ENCODE measurements around the gene PTPN11.

The PTPN11 gene

DNA sequence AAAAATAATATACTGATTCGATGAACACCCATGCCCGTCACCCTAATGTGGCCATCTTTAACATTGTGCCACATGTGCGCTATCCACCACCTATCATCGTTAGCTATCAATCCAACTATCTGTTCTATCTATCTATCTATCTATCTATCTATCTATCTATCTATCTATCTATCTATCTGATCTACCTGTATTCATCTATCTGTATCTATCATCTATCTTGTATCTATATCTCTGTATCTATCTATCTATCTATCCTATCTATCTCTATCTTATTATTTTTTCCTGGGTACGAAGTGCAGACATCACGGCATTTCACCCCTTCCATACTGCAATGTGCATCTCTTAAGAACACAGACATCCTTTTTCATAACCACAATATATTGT is 106.7 kb downstream of the PTPN11 start:
- Histone ChIP-seq H3K27me3 (ENCODE audit: insufficient read depth, insufficient read length) (no peaks in the 10 kb centered on the region), H3K4me3 (ENCODE audit: insufficient read length, low read depth) (no peak overlapping the region), H3K4me1 (ENCODE audit: insufficient read depth, insufficient read length) (no peaks in the 10 kb centered on the region), H3K9me3 (ENCODE audit: insufficient read depth, low read length) (peaks cover 5% of the 10 kb centered on the region; the same call in 1 of the 2 replicates), H3K9ac (ENCODE audit: insufficient read length, low read depth) (no peak overlapping the region), H3K36me3 (ENCODE audit: insufficient read depth, insufficient read length, low read length) (no peaks in the 10 kb centered on the region)
- no peak for DNase-seq (ENCODE audit: low read depth, low spot score)
- TF ChIP-seq YY1 (IDR thresholded peaks at IDR 0.05; ENCODE audit: insufficient read depth, insufficient read length): no peak
- no peak for TF ChIP-seq SUZ12 (IDR thresholded peaks at IDR 0.05; ENCODE audit: extremely low read depth, insufficient read depth, insufficient read length)
- TF ChIP-seq ZNF274 (IDR thresholded peaks at IDR 0.05; ENCODE audit: low read depth, low read length): no peak

- DNase-seq (ENCODE audit: low read depth, low spot score): no peak
- Histone ChIP-seq H3K9ac (ENCODE audit: insufficient read length, low read depth) (no peak overlapping the region), H3K4me3 (ENCODE audit: insufficient read length, low read depth) (no peak overlapping the region), H3K27me3 (ENCODE audit: insufficient read depth, insufficient read length) (no peaks in the 10 kb centered on the region), H3K36me3 (ENCODE audit: insufficient read depth, insufficient read length, low read length) (no peaks in the 10 kb centered on the region), H3K9me3 (ENCODE audit: insufficient read depth, low read length) (no peaks in the 10 kb centered on the region), H3K4me1 (ENCODE audit: insufficient read depth, insufficient read length) (no peaks in the 10 kb centered on the region)
- TF ChIP-seq YY1 (IDR thresholded peaks at IDR 0.05; ENCODE audit: insufficient read depth, insufficient read length) (no peak), ZNF274 (IDR thresholded peaks at IDR 0.05; ENCODE audit: low read depth, low read length) (no peak), SUZ12 (IDR thresholded peaks at IDR 0.05; ENCODE audit: extremely low read depth, insufficient read depth, insufficient read length) (no peak)
Observed at GRCh38 chr12:112527082-112527481, 108.3 kb downstream of the PTPN11 start.

GRCh38 chr12:112527501-112527900 is 108.8 kb downstream of the PTPN11 start:
- DNase-seq (ENCODE audit: low read depth, low spot score): no peak
- H3K4me1 ChIP-seq (ENCODE audit: insufficient read depth, insufficient read length): no peaks in the 10 kb centered on the region
- H3K9ac ChIP-seq (ENCODE audit: insufficient read length, low read depth): no peak overlapping the region
- H3K27me3 ChIP-seq (ENCODE audit: insufficient read depth, insufficient read length): no peaks in the 10 kb centered on the region
- no peaks in the 10 kb centered on the region for H3K9me3 ChIP-seq (ENCODE audit: insufficient read depth, low read length)
- no peak overlapping the region for H3K4me3 ChIP-seq (ENCODE audit: insufficient read length, low read depth)
- no peak for TF ChIP-seq ZNF274 (IDR thresholded peaks at IDR 0.05; ENCODE audit: low read depth, low read length)
- no peak for TF ChIP-seq SUZ12 (IDR thresholded peaks at IDR 0.05; ENCODE audit: extremely low read depth, insufficient read depth, insufficient read length)
- no peak for TF ChIP-seq YY1 (IDR thresholded peaks at IDR 0.05; ENCODE audit: insufficient read depth, insufficient read length)
- H3K36me3 ChIP-seq (ENCODE audit: insufficient read depth, insufficient read length, low read length): no peaks in the 10 kb centered on the region

DNA sequence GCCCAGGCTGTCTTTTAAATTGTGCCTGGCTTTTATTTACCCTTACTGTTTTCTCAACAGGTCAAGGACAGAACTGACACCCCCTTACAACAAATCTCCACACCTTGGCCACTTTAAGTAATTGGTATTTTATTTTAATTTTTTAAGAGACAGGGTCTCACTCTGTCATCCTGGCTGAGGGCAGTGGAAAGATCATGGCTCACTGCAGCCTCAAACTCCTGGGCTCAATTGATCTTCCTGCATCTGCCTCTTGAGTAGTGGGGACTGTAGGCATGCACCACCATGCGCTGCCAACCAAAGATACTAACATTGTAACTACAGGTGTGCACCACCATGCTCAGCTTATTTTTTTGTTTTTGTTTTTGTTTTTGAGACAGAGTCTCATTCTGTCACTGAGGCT is 109.8 kb downstream of the PTPN11 start:
- Histone ChIP-seq H3K9ac (ENCODE audit: insufficient read length, low read depth) (no peak overlapping the region), H3K9me3 (ENCODE audit: insufficient read depth, low read length) (no peaks in the 10 kb centered on the region), H3K4me3 (ENCODE audit: insufficient read length, low read depth) (no peak overlapping the region), H3K36me3 (ENCODE audit: insufficient read depth, insufficient read length, low read length) (no peaks in the 10 kb centered on the region), H3K27me3 (ENCODE audit: insufficient read depth, insufficient read length) (no peaks in the 10 kb centered on the region), H3K4me1 (ENCODE audit: insufficient read depth, insufficient read length) (no peaks in the 10 kb centered on the region)
- no peak for TF ChIP-seq ZNF274 (IDR thresholded peaks at IDR 0.05; ENCODE audit: low read depth, low read length)
- no peak for TF ChIP-seq YY1 (IDR thresholded peaks at IDR 0.05; ENCODE audit: insufficient read depth, insufficient read length)
- no peak for TF ChIP-seq SUZ12 (IDR thresholded peaks at IDR 0.05; ENCODE audit: extremely low read depth, insufficient read depth, insufficient read length)
- DNase-seq (ENCODE audit: low read depth, low spot score): no peak

DNA sequence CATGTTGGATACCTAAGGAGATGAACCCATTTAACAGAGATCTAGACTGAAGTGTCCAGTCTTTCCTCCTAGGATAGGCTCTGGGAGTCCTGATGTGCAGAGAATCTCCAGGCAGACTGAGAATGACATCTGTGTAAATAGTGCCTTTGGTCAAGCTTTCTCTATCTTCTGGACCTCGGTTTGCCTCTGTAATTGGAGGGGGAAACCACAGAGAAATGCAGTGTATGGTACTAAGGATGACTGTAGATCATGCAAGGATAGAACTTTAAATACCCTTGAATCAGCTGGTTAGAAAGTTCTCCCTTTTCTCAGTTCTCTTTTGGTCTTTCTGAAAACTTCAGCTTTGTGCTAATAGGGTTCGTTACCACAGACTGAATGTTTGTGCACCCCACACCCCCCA is 112.2 kb downstream of the PTPN11 start:
- H3K9ac ChIP-seq (ENCODE audit: insufficient read length, low read depth): no peak overlapping the region

DNA sequence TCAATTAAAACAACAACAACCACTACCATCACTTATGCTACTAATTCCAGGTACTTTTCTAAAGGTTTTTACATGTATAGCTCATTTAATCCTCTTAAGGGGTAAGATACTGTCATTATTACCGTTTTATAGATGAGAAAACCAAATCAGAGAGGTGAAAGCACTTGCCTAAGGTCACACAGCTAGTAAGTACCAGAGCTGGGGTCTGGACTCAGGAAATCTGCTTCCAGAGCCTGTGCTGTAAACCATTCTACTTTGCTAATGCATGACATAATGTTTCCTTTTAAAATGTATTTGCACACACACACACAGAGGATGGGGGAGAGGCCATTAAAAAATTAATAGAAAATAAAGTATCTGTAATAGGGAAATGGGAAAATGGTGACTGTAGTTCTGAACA is 113.4 kb downstream of the PTPN11 start:
- Histone ChIP-seq H3K36me3 (ENCODE audit: insufficient read depth, insufficient read length, low read length) (no peaks in the 10 kb centered on the region), H3K9me3 (ENCODE audit: insufficient read depth, low read length) (no peaks in the 10 kb centered on the region), H3K4me3 (ENCODE audit: insufficient read length, low read depth) (no peak overlapping the region), H3K9ac (ENCODE audit: insufficient read length, low read depth) (no peak overlapping the region), H3K27me3 (ENCODE audit: insufficient read depth, insufficient read length) (no peaks in the 10 kb centered on the region), H3K4me1 (ENCODE audit: insufficient read depth, insufficient read length) (peaks cover 4% of the 10 kb centered on the region)
- DNase-seq (ENCODE audit: low read depth, low spot score): no peak
- TF ChIP-seq YY1 (IDR thresholded peaks at IDR 0.05; ENCODE audit: insufficient read depth, insufficient read length): no peak
- no peak for TF ChIP-seq ZNF274 (IDR thresholded peaks at IDR 0.05; ENCODE audit: low read depth, low read length)
- no peak for TF ChIP-seq SUZ12 (IDR thresholded peaks at IDR 0.05; ENCODE audit: extremely low read depth, insufficient read depth, insufficient read length)

More for the DNA sequence above, 112.2 kb downstream of the PTPN11 start:
- H3K36me3 ChIP-seq (ENCODE audit: insufficient read depth, insufficient read length, low read length): no peaks in the 10 kb centered on the region
- no peak overlapping the region for H3K4me3 ChIP-seq (ENCODE audit: insufficient read length, low read depth)
- H3K4me1 ChIP-seq (ENCODE audit: insufficient read depth, insufficient read length): no peaks in the 10 kb centered on the region
- no peaks in the 10 kb centered on the region for H3K9me3 ChIP-seq (ENCODE audit: insufficient read depth, low read length)
- TF ChIP-seq ZNF274 (IDR thresholded peaks at IDR 0.05; ENCODE audit: low read depth, low read length) (no peak), SUZ12 (IDR thresholded peaks at IDR 0.05; ENCODE audit: extremely low read depth, insufficient read depth, insufficient read length) (no peak), YY1 (IDR thresholded peaks at IDR 0.05; ENCODE audit: insufficient read depth, insufficient read length) (no peak)
- no peaks in the 10 kb centered on the region for H3K27me3 ChIP-seq (ENCODE audit: insufficient read depth, insufficient read length)
- DNase-seq (ENCODE audit: low read depth, low spot score): no peak

- no peaks in the 10 kb centered on the region for H3K27me3 ChIP-seq (ENCODE audit: insufficient read depth, insufficient read length)
- no peak overlapping the region for H3K9ac ChIP-seq (ENCODE audit: insufficient read length, low read depth)
- DNase-seq (ENCODE audit: low read depth, low spot score): no peak
- TF ChIP-seq ZNF274 (IDR thresholded peaks at IDR 0.05; ENCODE audit: low read depth, low read length) (no peak), YY1 (IDR thresholded peaks at IDR 0.05; ENCODE audit: insufficient read depth, insufficient read length) (no peak), SUZ12 (IDR thresholded peaks at IDR 0.05; ENCODE audit: extremely low read depth, insufficient read depth, insufficient read length) (no peak)
- no peaks in the 10 kb centered on the region for H3K9me3 ChIP-seq (ENCODE audit: insufficient read depth, low read length)
- no peaks in the 10 kb centered on the region for H3K36me3 ChIP-seq (ENCODE audit: insufficient read depth, insufficient read length, low read length)
- H3K4me3 ChIP-seq (ENCODE audit: insufficient read length, low read depth): no peak overlapping the region
- H3K4me1 ChIP-seq (ENCODE audit: insufficient read depth, insufficient read length): peaks cover 4% of the 10 kb centered on the region
Observed at GRCh38 chr12:112533528-112533927, 114.8 kb downstream of the PTPN11 start.

Measured in NT2/D1 (cell line).